Measurements from ENCODE around the gene FAM3D. TPM values are rescaled to one million over a fixed set of nuclear protein-coding genes. Genes with fewer than 3 reads are reported as not detected.

The FAM3D gene
- total RNA-seq, 1 donor from 2014 or later = not detected

- peaks cover 9% of the 10 kb centered on the region for H3K4me1 Mint-ChIP-seq
- CTCF ChIA-PET = interaction anchor here (1.3 to 3.5 kb wide), 4 partner anchors 10 to 454 kb away, joined by 6 to 65 read pairs (median 24); partner anchors contain the start of genes HTD2 and RPP14
- POLR2A ChIA-PET = no interaction called here
- no peak overlapping the region for H3K27ac Mint-ChIP-seq
- no peak for TF ChIP-seq CTCF (IDR thresholded peaks at IDR 0.05)
- H3K27me3 Mint-ChIP-seq = peaks cover 9% of the 10 kb centered on the region
- intact Hi-C loops (cut with micrococcal nuclease) = loop anchor here (2.0 to 10.0 kb wide), 3 partner anchors 309 to 627 kb away; partner anchors contain the start of gene FLNB
- no peaks in the 10 kb centered on the region for H3K36me3 Mint-ChIP-seq (ENCODE audit: low read depth)
- ATAC-seq (ENCODE audit: low read depth) (no peak), DNase-seq (no peak)
- H3K4me3 Mint-ChIP-seq = no peak overlapping the region
- no peaks in the 10 kb centered on the region for H3K9me3 Mint-ChIP-seq
Measured at GRCh38 chr3:58631742-58632141, 34.8 kb downstream of the FAM3D start.

DNA sequence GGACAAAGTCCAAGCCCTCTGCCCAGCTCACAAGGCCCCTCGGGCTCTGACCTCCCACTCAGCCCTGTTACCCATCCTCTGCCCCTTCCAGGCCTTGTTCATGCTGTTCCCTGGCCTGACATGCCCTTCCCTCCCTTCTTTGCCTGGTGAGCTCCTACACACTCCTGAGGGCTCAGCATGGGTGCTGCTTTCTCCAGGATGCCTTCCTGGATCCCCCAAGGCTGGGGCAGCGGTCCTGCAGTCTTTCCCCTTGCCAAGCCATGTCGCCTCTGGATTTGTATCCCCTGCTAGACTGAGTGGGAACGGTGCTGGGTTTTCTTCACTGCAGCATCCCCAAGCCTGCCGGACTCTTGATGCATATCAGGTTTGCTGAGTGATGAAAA, 35.9 kb downstream of the FAM3D start:
- no peaks in the 10 kb centered on the region for H3K36me3 Mint-ChIP-seq (ENCODE audit: low read depth)
- intact Hi-C loops (cut with micrococcal nuclease) = loop anchor here (1.0 to 10.0 kb wide), 5 partner anchors 62 to 626 kb away; partner anchors contain the start of genes FLNB, HTD2 and RPP14
- no peaks in the 10 kb centered on the region for H3K9me3 Mint-ChIP-seq
- H3K4me1 Mint-ChIP-seq = peaks cover 6% of the 10 kb centered on the region
- H3K4me3 Mint-ChIP-seq = no peak overlapping the region
- CTCF ChIA-PET = interaction anchor here (0.7 to 3.5 kb wide), 18 partner anchors 8 to 595 kb away, joined by 3 to 65 read pairs (median 4); partner anchors contain the start of genes HTD2 and RPP14
- no peak for TF ChIP-seq CTCF (IDR thresholded peaks at IDR 0.05)
- H3K27ac Mint-ChIP-seq = no peak overlapping the region
- peaks cover 6% of the 10 kb centered on the region for H3K27me3 Mint-ChIP-seq
- POLR2A ChIA-PET = interaction anchor here (0.5 to 1.2 kb wide), 2 partner anchors 175 to 324 kb away, joined by 5 read pairs; partner anchors contain the start of genes HTD2 and RPP14
- ATAC-seq (ENCODE audit: low read depth) (no peak), DNase-seq (no peak)

DNA sequence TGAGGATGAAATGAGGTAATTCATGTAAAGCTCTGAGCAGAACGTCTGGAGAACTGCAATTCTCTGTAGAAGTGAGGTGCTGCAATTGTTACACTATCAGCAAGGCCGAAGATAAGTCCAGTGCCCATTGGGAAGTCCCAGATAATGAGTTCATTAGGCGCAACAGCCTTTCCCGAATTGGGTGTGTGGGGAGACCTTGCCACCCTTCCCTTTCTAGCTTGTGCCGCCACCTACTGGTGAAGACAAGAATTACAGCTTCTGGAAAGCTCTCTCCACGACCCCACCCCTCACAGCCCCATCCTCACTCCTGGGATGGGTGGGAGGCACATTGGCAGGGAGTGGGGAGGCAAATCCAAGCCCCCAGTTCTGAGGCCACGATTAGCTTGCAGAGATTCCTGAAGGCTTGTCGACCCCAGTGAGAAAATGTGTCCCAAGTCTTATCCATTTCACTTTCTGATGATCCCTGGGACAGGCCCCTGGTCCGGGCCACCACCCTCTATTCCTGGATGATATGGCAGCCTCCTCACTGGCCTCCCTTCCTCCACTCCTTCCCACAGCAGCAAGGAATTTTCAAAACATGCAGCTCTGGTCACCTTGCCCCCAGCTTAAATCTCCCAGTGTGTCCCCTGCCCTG, 36.4 kb downstream of the FAM3D start:
- peak; percentile 76 for ATAC-seq (ENCODE audit: low read depth)
- Mint-ChIP-seq H3K4me3 (no peak overlapping the region), H3K9me3 (no peaks in the 10 kb centered on the region), H3K27ac (no peak overlapping the region), H3K4me1 (peaks cover 1% of the 10 kb centered on the region), H3K36me3 (ENCODE audit: low read depth) (no peaks in the 10 kb centered on the region), H3K27me3 (peaks cover 5% of the 10 kb centered on the region)
- ChIA-PET POLR2A (interaction anchor here (1.2 kb wide), 1 partner anchor 324 kb away, joined by 5 read pairs; the partner anchor contains the start of genes HTD2 and RPP14), CTCF (interaction anchor here (0.7 to 3.5 kb wide), 22 partner anchors 9 to 594 kb away, joined by 3 to 65 read pairs (median 3); partner anchors contain the start of genes HTD2 and RPP14)
- DNase-seq = peak; percentile 29
- intact Hi-C loops (cut with micrococcal nuclease) = loop anchor here (1.0 to 10.0 kb wide), 5 partner anchors 62 to 625 kb away; partner anchors contain the start of genes FLNB, HTD2 and RPP14
- peak; percentile 96 for TF ChIP-seq CTCF (IDR thresholded peaks at IDR 0.05)

GRCh38 chr3:58629629-58630028, 36.9 kb downstream of the FAM3D start:
- ATAC-seq (ENCODE audit: low read depth) (no peak), DNase-seq (no peak)
- TF ChIP-seq CTCF (IDR thresholded peaks at IDR 0.05) = no peak
- no peaks in the 10 kb centered on the region for H3K9me3 Mint-ChIP-seq
- CTCF ChIA-PET = interaction anchor here (0.8 to 3.5 kb wide), 18 partner anchors 9 to 594 kb away, joined by 3 to 65 read pairs (median 4); partner anchors contain the start of genes HTD2 and RPP14
- H3K36me3 Mint-ChIP-seq (ENCODE audit: low read depth) = no peaks in the 10 kb centered on the region
- H3K27ac Mint-ChIP-seq = no peak overlapping the region
- intact Hi-C loops (cut with micrococcal nuclease) = loop anchor here (1.0 to 10.0 kb wide), 5 partner anchors 61 to 625 kb away; partner anchors contain the start of genes FLNB, HTD2 and RPP14
- H3K4me1 Mint-ChIP-seq = no peaks in the 10 kb centered on the region
- H3K27me3 Mint-ChIP-seq = peaks cover 5% of the 10 kb centered on the region
- POLR2A ChIA-PET = interaction anchor here (1.2 kb wide), 1 partner anchor 323 kb away, joined by 5 read pairs; the partner anchor contains the start of genes HTD2 and RPP14
- H3K4me3 Mint-ChIP-seq = no peak overlapping the region
